ENCODE results near the gene HSD17B3.

DNA sequence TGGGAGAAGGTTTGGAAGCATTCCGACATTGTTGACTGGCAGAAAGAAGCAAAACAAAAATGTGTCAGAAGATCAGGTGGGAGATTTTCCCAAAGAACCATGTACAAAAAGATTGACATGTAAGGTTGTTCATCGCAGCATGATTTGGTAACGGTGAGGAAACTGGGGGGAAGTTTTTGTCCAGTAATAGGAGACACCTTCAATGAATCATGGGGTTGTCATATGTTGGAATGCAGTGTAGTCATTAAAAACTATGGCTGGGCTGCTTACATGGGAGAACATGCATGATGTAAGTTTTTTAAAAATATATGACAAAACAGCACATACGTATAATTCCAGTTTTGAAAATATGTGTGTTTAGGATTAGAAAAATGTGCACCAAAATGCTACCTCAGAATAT, 50.5 kb downstream of the HSD17B3 start:
- TF ChIP-seq, protein P1, sequence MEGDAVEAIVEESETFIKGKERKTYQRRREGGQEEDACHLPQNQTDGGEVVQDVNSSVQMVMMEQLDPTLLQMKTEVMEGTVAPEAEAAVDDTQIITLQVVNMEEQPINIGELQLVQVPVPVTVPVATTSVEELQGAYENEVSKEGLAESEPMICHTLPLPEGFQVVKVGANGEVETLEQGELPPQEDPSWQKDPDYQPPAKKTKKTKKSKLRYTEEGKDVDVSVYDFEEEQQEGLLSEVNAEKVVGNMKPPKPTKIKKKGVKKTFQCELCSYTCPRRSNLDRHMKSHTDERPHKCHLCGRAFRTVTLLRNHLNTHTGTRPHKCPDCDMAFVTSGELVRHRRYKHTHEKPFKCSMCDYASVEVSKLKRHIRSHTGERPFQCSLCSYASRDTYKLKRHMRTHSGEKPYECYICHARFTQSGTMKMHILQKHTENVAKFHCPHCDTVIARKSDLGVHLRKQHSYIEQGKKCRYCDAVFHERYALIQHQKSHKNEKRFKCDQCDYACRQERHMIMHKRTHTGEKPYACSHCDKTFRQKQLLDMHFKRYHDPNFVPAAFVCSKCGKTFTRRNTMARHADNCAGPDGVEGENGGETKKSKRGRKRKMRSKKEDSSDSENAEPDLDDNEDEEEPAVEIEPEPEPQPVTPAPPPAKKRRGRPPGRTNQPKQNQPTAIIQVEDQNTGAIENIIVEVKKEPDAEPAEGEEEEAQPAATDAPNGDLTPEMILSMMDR (IDR thresholded peaks at IDR 0.05): no peak
- TF ChIP-seq POLR2AphosphoS5 (IDR thresholded peaks at IDR 0.05): no peak
